Lower leg skin (tissue), 3 donors: ENCODE measurements around the gene SMCP.

Experiments
- CTCF ChIP-seq, 3 donors: fragments of 450-650 bp; IDR thresholded peaks; one replicate each; pipeline ENCODE4 v1.5.1; 2016; ENCODE audit warnings: antibody characterized with exemption in 3 of 3, mild to moderate bottlenecking in 3 of 3, moderate library complexity in 2 of 3
- POLR2A ChIP-seq, 2 donors: fragments of 450-650 bp; IDR thresholded peaks; one replicate each; pipeline ENCODE4 v1.6.1; 2016 to 2017; ENCODE audit warnings: antibody characterized with exemption in 2 of 2, mild to moderate bottlenecking in 1 of 2, moderate library complexity in 1 of 2

- TF ChIP-seq CTCF (IDR thresholded peaks at IDR 0.05) (no peak), POLR2A (IDR thresholded peaks at IDR 0.05) (no peak)
These were observed 2.8 kb downstream of the SMCP start for GRCh38 chr1:152880907-152881306.
